Natural killer cell (primary cell): Measurements from ENCODE around the gene RNF213. TPM values are rescaled to one million over a fixed set of nuclear protein-coding genes. Genes with fewer than 3 reads are reported as not detected.

Experiments used
- ATAC-seq, 3 donors: fragments of 150-1000 bp in 2 of 3; fragments of 200-7000 bp in 1 of 3; cut with Tn5 transposase; 1 replicate in 1 of 3; 2 replicates in 2 of 3; pipeline ENCODE4 v1.10.0; 2021; ENCODE audit warnings: mild to moderate bottlenecking in 2 of 3, moderate library complexity in 2 of 3
- DNase-seq, 2 donors: peaks; one replicate each; pipeline versions ENCODE4 v3.0.0 to v3.0.0-alpha.2; 2013 to 2021; ENCODE audit warnings: mixed read lengths in 1 of 2
- H3K27ac ChIP-seq: one replicate; pipeline ENCODE4 v1.5.1; 2013; ENCODE audit warnings: mild to moderate bottlenecking, low read length
- H3K27me3 ChIP-seq: one replicate; pipeline ENCODE4 v1.6.1; 2013; ENCODE audit warnings: low read length; ENCODE audit not compliant: control insufficient read depth, insufficient read depth
- H3K36me3 ChIP-seq: one replicate; pipeline ENCODE4 v1.6.1; 2013; ENCODE audit warnings: low read length; ENCODE audit not compliant: control insufficient read depth, insufficient read depth
- H3K4me1 ChIP-seq: one replicate; pipeline ENCODE4 v1.6.1; 2013; ENCODE audit warnings: low read length; ENCODE audit not compliant: control insufficient read depth, insufficient read depth
- H3K4me3 ChIP-seq: one replicate; pipeline ENCODE4 v1.5.1; 2013; ENCODE audit warnings: low read length
- H3K9me3 ChIP-seq: one replicate; pipeline ENCODE4 v1.6.1; 2013; ENCODE audit warnings: low read length; ENCODE audit not compliant: control insufficient read depth, insufficient read depth
- H3K27ac Mint-ChIP-seq, 2 donors: one replicate each; pipeline ENCODE4 v1.8.0; 2022; ENCODE audit warnings: mild to moderate bottlenecking in 2 of 2, mixed read lengths in 2 of 2, moderate library complexity in 1 of 2
- H3K27me3 Mint-ChIP-seq, 2 donors: one replicate each; pipeline ENCODE4 v1.8.0; 2022; ENCODE audit warnings: low read depth in 2 of 2, mixed read lengths in 2 of 2
- H3K36me3 Mint-ChIP-seq: one replicate; pipeline ENCODE4 v1.8.0; 2022; ENCODE audit warnings: mixed read lengths
- H3K4me1 Mint-ChIP-seq, 2 donors: one replicate each; pipeline ENCODE4 v1.8.0; 2022; ENCODE audit warnings: mixed read lengths in 2 of 2
- H3K4me3 Mint-ChIP-seq: one replicate; pipeline ENCODE4 v1.8.0; 2022; ENCODE audit warnings: mild to moderate bottlenecking, moderate library complexity, mixed read lengths
- H3K9me3 Mint-ChIP-seq, 2 donors: one replicate each; pipeline ENCODE4 v1.8.0; 2022; ENCODE audit warnings: mixed read lengths in 2 of 2
- CTCF ChIP-seq: fragments of 200-600 bp; IDR thresholded peaks from one replicate; pipeline ENCODE4 v1.8.0; 2022; ENCODE audit warnings: antibody characterized with exemption
- WGBS: methylation state at CpG from one replicate; pipeline ENCODE4 v1.1.7; 2013; ENCODE audit warnings: missing lambda C conversion rate; ENCODE audit not compliant: insufficient coverage; 5-methylcytosine and 5-hydroxymethylcytosine counted together
- intact Hi-C: fragments of 100-400 bp; cut with micrococcal nuclease; formaldehyde crosslinking; loops from one replicate; pipeline ENCODE4 v1.14.2; 2022
- total RNA-seq, 4 donors: library from RNA; stranded (reverse); fragments of 120-200 nt in 1 of 4; gene quantifications; one replicate each; pipeline versions ENCODE4 v1.2.3 to v1.2.4, GENCODE V29; 2013 to 2022

The RNF213 gene
- total RNA-seq, 3 donors from 2014 or later (not counting 1 experiment from before 2014, with no cell fraction given) = 929 to 1,120 (median 1,060) TPM

- Histone ChIP-seq H3K27ac (no peak overlapping the region), H3K4me1 (peaks cover 21% of the 10 kb centered on the region), H3K4me3 (no peak overlapping the region), H3K9me3 (no peaks in the 10 kb centered on the region), H3K27me3 (no peaks in the 10 kb centered on the region), H3K36me3 (peaks cover 67% of the 10 kb centered on the region)
- H3K4me3 Mint-ChIP-seq = no peak overlapping the region
- peak overlapping the region; percentile 71 to 82 for H3K27ac Mint-ChIP-seq
- TF ChIP-seq CTCF = no peak
- ATAC-seq = peak in 1 of 3 donors; percentile 32
- H3K27me3 Mint-ChIP-seq = no peaks in the 10 kb centered on the region
- 81% methylated on average over 11 of the region's 11 CpGs for WGBS
- H3K9me3 Mint-ChIP-seq = no peaks in the 10 kb centered on the region
- intact Hi-C loops = no loop called here
- peaks cover 17 to 43% of the 10 kb centered on the region in 2 donors for H3K4me1 Mint-ChIP-seq
- no peak for DNase-seq
- peaks cover 7% of the 10 kb centered on the region for H3K36me3 Mint-ChIP-seq
These were observed 24.0 kb downstream of the RNF213 start for GRCh38 chr17:80284631-80285030.

- no peak for DNase-seq
- Mint-ChIP-seq H3K4me1 (peaks cover 12 to 38% of the 10 kb centered on the region in 2 donors), H3K9me3 (no peaks in the 10 kb centered on the region), H3K36me3 (peaks cover 7% of the 10 kb centered on the region), H3K27ac (peak overlapping the region in 1 of 2 donors; percentile 75), H3K4me3 (no peak overlapping the region), H3K27me3 (no peaks in the 10 kb centered on the region)
- H3K4me1 ChIP-seq = peaks cover 14% of the 10 kb centered on the region
- peaks cover 68% of the 10 kb centered on the region for H3K36me3 ChIP-seq
- H3K27ac ChIP-seq = no peak overlapping the region
- intact Hi-C loops = no loop called here
- H3K4me3 ChIP-seq = no peak overlapping the region
- H3K27me3 ChIP-seq = no peaks in the 10 kb centered on the region
- no peaks in the 10 kb centered on the region for H3K9me3 ChIP-seq
- ATAC-seq = no peak
- WGBS = 94% methylated on average over 19 of the region's 19 CpGs
- TF ChIP-seq CTCF = no peak
These were observed 24.7 kb downstream of the RNF213 start for GRCh38 chr17:80285237-80285920.

GRCh38 chr17:80286638-80286960 is 25.9 kb downstream of the RNF213 start:
- H3K27me3 ChIP-seq = no peaks in the 10 kb centered on the region
- ATAC-seq (no peak), DNase-seq (no peak)
- no peaks in the 10 kb centered on the region for H3K27me3 Mint-ChIP-seq
- WGBS = 93% methylated on average over 5 of the region's 5 CpGs
- peaks cover 7% of the 10 kb centered on the region for H3K36me3 Mint-ChIP-seq
- H3K4me3 ChIP-seq = no peak overlapping the region
- intact Hi-C loops = no loop called here
- no peak overlapping the region for H3K4me3 Mint-ChIP-seq
- peak overlapping the region; percentile 75 for H3K27ac Mint-ChIP-seq
- H3K36me3 ChIP-seq = peaks cover 75% of the 10 kb centered on the region
- H3K9me3 ChIP-seq = no peaks in the 10 kb centered on the region
- peaks cover 11% of the 10 kb centered on the region for H3K4me1 ChIP-seq
- TF ChIP-seq CTCF = no peak
- no peak overlapping the region for H3K27ac ChIP-seq
- H3K9me3 Mint-ChIP-seq = no peaks in the 10 kb centered on the region
- H3K4me1 Mint-ChIP-seq = peaks cover 12 to 28% of the 10 kb centered on the region in 2 donors

GRCh38 chr17:80287038-80287437 is 26.4 kb downstream of the RNF213 start:
- Mint-ChIP-seq H3K9me3 (no peaks in the 10 kb centered on the region), H3K36me3 (peaks cover 7% of the 10 kb centered on the region), H3K4me1 (peaks cover 12 to 26% of the 10 kb centered on the region in 2 donors), H3K27me3 (no peaks in the 10 kb centered on the region), H3K4me3 (no peak overlapping the region), H3K27ac (peak overlapping the region; percentile 75)
- no peak for TF ChIP-seq CTCF
- no peaks in the 10 kb centered on the region for H3K9me3 ChIP-seq
- no peaks in the 10 kb centered on the region for H3K27me3 ChIP-seq
- intact Hi-C loops = no loop called here
- peaks cover 11% of the 10 kb centered on the region for H3K4me1 ChIP-seq
- H3K36me3 ChIP-seq = peaks cover 77% of the 10 kb centered on the region
- no peak for DNase-seq
- ATAC-seq = no peak
- H3K4me3 ChIP-seq = no peak overlapping the region
- 97% methylated on average over 8 of the region's 9 CpGs for WGBS
- no peak overlapping the region for H3K27ac ChIP-seq
